Retinal pigment epithelial cell (primary cell): ENCODE data around the gene RNF148.
"Not testable (repeated sequence)": the region's sequence is repeated elsewhere in the genome, so short reads cannot be mapped to it uniquely, and the experiment has no call there.

Experiments
- DNase-seq: peaks from one replicate; pipeline ENCODE4 v3.0.0-alpha.2; 2010; ENCODE audit warnings: low read depth
- H3K4me3 ChIP-seq: 2 replicates; pipeline ENCODE4 v1.5.1; 2011; ENCODE audit warnings: mild to moderate bottlenecking, low read length, control low read depth, moderate library complexity
- TF ChIP-seq, protein P1 (sequence below): conservative IDR thresholded peaks from 2 replicates; pipeline ENCODE4 v1.5.1; 2011; ENCODE audit warnings: low read depth, low read length, control low read depth, inconsistent platforms

Gene RNF148

DNA sequence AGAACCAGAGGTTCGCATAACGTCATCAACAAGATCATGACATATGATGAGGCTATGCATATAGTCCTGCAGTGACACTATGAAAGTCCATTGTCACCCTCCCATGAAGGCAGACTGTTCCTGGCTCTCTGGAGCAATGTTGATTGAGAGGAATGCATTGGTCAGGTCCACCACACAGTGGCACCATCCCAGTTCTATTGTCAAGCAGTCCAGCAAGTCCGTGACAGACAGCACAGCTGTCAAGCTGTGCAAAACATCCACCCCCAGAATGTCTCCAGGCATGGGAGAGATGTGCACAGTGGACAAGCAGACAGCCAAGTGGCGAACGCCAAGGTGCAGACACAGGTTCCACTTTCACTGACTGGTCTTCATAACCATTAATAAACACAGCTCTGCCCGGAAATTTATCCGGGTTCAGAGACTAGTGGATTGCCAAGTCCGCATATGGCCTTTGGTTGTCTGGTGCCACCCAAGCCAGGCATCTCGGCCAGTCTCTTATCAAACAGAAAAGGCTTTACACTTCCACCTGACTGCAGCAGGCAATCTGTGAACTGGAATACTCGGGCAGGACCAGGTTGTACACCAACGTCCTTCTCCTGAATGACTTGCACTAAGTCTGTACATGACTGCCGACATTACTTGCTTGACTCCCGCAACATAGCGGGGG is 11.0 kb downstream of the RNF148 start:
- TF ChIP-seq, protein P1, sequence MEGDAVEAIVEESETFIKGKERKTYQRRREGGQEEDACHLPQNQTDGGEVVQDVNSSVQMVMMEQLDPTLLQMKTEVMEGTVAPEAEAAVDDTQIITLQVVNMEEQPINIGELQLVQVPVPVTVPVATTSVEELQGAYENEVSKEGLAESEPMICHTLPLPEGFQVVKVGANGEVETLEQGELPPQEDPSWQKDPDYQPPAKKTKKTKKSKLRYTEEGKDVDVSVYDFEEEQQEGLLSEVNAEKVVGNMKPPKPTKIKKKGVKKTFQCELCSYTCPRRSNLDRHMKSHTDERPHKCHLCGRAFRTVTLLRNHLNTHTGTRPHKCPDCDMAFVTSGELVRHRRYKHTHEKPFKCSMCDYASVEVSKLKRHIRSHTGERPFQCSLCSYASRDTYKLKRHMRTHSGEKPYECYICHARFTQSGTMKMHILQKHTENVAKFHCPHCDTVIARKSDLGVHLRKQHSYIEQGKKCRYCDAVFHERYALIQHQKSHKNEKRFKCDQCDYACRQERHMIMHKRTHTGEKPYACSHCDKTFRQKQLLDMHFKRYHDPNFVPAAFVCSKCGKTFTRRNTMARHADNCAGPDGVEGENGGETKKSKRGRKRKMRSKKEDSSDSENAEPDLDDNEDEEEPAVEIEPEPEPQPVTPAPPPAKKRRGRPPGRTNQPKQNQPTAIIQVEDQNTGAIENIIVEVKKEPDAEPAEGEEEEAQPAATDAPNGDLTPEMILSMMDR: no peak
- no peak overlapping the region for H3K4me3 ChIP-seq
- no peak for DNase-seq

DNA sequence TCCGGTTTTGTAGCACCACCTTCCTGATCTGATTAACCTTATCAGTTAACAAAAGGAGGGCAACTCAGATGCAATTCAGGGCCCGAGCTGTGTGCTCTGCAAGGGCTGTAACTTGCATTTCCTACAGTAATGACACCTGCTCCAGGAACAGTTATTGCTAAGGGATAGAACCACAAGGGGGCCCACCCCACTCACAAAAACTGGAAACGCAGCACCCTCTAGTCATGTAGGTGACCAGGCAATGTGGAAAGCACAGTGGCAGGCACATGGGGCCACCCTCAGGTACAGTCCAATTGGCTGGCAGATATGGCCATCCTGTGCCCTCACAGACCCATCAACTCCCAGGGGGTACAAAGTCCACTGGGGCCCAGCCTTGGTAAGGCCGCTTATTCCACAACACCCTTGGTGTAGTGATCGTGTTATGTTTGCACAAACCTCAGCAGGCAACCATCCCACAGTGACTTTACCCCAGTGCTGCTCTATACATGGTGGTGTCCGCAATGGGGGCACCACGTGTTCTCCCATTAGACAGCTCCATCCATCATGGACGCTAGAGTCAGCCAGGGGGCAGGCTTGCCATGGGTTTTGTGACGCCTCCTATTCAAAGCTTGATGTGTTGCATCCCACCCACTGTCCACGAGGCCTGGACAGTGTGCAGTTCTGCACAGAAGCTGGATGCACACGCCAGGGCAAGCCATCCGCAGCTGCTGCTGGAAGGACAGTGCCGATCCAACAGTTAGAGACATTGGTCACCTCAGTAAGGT is 13.2 kb downstream of the RNF148 start:
- H3K4me3 ChIP-seq: no peak overlapping the region
- TF ChIP-seq, protein P1: no peak
- no peak for DNase-seq

DNA sequence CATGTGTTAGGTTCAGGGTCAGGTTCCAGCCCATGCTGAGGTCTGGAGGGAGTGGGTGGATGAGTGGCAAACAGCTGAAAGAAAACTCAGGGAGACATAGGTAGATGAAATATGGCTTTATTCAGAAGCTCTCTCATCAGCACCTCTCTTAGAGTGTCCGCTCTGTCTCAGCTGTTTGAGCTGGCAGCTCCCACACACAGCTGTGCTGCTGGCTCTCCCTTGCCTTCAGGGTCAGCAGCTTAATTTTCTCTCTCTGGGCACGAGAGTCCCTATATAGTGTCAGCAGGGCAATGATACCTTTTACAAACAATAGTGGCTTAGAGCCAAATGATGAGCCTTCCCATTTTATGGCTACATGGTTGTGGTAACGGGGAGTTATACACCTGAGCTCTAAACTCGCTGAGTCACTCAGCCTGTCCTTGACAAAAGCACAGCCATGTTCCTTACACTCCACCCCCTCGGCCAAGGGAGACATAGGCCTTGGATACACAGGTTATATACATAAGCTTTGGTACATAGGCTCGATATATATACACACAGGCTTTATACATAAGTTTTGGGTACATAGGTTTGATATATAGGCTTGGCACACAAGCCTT is 14.2 kb downstream of the RNF148 start:
- TF ChIP-seq, protein P1: no peak
- DNase-seq: no peak
- H3K4me3 ChIP-seq: no peak overlapping the region

GRCh38 chr7:122686360-122686878 is 16.3 kb downstream of the RNF148 start:
- TF ChIP-seq, protein P1: no peak
- no peak for DNase-seq
- no peak overlapping the region for H3K4me3 ChIP-seq

DNA sequence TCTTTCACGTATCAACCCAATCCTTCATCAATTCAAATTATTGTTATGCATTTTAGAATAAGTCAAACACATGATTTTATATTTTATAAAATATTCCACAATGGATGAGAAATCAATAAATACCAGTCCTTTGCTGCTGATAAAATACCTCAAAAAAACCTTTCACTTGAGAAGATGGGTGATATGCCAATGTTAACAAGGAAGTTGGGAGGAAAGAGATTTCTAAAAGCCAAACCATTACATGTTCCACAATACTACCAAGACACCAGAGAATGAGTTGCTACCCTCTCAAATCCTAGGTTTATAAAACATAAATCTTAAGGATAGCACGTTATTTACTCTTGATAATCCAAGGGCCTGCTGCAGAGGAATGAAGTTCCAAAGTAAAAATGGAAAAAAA is 18.2 kb downstream of the RNF148 start:
- H3K4me3 ChIP-seq: no peak overlapping the region
- TF ChIP-seq, protein P1: no peak
- DNase-seq: no peak

- TF ChIP-seq, protein P1: no peak
- no peak for DNase-seq
- H3K4me3 ChIP-seq: no peak overlapping the region
Measured at GRCh38 chr7:122682815-122683550, 19.7 kb downstream of the RNF148 start.

GRCh38 chr7:122681186-122681585 is 21.5 kb downstream of the RNF148 start:
- DNase-seq, H3K4me3 ChIP-seq: not testable (repeated sequence)
